GM23338 (cell line): Measurements from ENCODE around the gene GRIK5. TPM values are rescaled to one million over a fixed set of nuclear protein-coding genes. Genes with fewer than 3 reads are reported as not detected.

Experiments
- ATAC-seq: fragments of 200-7000 bp; cut with Tn5 transposase; 3 replicates; pipeline ENCODE4 v1.9.1; 2020
- DNase-seq: peaks from one replicate; pipeline ENCODE4 v3.0.0-alpha.2; 2015; ENCODE audit warnings: low spot score
- H2AFZ ChIP-seq: fragments of 200-600 bp; sonication (generic); 2 replicates; pipeline ENCODE4 v1.8.0; 2016; ENCODE audit warnings: antibody characterized with exemption, mild to moderate bottlenecking, moderate library complexity
- H3F3A ChIP-seq: fragments of 200-600 bp; sonication (generic); replicated peaks from 2 replicates; pipeline ENCODE4 v1.8.0; 2017; ENCODE audit warnings: antibody characterized with exemption, mixed run types, low read depth
- H3K27ac ChIP-seq: fragments of 200-600 bp; sonication (generic); 2 replicates; pipeline ENCODE4 v1.6.1; 2016; ENCODE audit warnings: low read depth
- H3K27me3 ChIP-seq: fragments of 200-600 bp; sonication (generic); 2 replicates; pipeline ENCODE4 v1.8.0; 2016; ENCODE audit warnings: mild to moderate bottlenecking, mixed run types, moderate library complexity; ENCODE audit not compliant: insufficient read depth
- H3K36me3 ChIP-seq: fragments of 200-600 bp; sonication (generic); 2 replicates; pipeline ENCODE4 v1.8.0; 2016; ENCODE audit warnings: mild to moderate bottlenecking; ENCODE audit not compliant: insufficient read depth
- H3K4me1 ChIP-seq: fragments of 200-600 bp; sonication (generic); 2 replicates; pipeline ENCODE4 v1.8.0; 2016; ENCODE audit warnings: mild to moderate bottlenecking, moderate library complexity; ENCODE audit not compliant: insufficient read depth
- H3K4me2 ChIP-seq: fragments of 200-600 bp; sonication (generic); 2 replicates; pipeline ENCODE4 v1.7.1; 2017; ENCODE audit warnings: mixed run types
- H3K4me3 ChIP-seq: fragments of 200-600 bp; sonication (generic); 2 replicates; pipeline ENCODE4 v1.6.1; 2016; ENCODE audit warnings: mixed run types
- H3K79me2 ChIP-seq: fragments of 200-600 bp; sonication (generic); replicated peaks from 2 replicates; pipeline ENCODE4 v1.8.0; 2017; ENCODE audit warnings: mild to moderate bottlenecking; ENCODE audit not compliant: insufficient read depth
- H3K9me2 ChIP-seq: fragments of 200-600 bp; sonication (generic); 2 replicates; pipeline ENCODE4 v1.8.0; 2017; ENCODE audit not compliant: insufficient read depth
- H4K20me1 ChIP-seq: fragments of 200-600 bp; sonication (generic); replicated peaks from 2 replicates; pipeline ENCODE4 v1.8.0; 2017; ENCODE audit warnings: mild to moderate bottlenecking; ENCODE audit not compliant: insufficient read depth
- H3K27ac Mint-ChIP-seq: 2 replicates; pipeline ENCODE4 v1.8.0; 2020; ENCODE audit warnings: inconsistent platforms, mild to moderate bottlenecking, moderate library complexity, mixed read lengths
- H3K27me3 Mint-ChIP-seq: 3 replicates; pipeline ENCODE4 v1.8.0; 2022; ENCODE audit warnings: low read depth, mild to moderate bottlenecking, moderate library complexity, mixed read lengths, inconsistent platforms; ENCODE audit not compliant: insufficient read depth, poor library complexity
- H3K36me3 Mint-ChIP-seq: 3 replicates; pipeline ENCODE4 v1.8.0; 2021; ENCODE audit warnings: low read depth, mild to moderate bottlenecking, inconsistent platforms, moderate library complexity, mixed read lengths
- H3K4me1 Mint-ChIP-seq: 3 replicates; pipeline ENCODE4 v1.8.0; 2020; ENCODE audit warnings: mild to moderate bottlenecking, inconsistent platforms, mixed read lengths
- H3K4me3 Mint-ChIP-seq: 3 replicates; pipeline ENCODE4 v1.8.0; 2021; ENCODE audit warnings: moderate library complexity, mild to moderate bottlenecking, inconsistent platforms, mixed read lengths
- H3K9me3 Mint-ChIP-seq: 3 replicates; pipeline ENCODE4 v1.8.0; 2020; ENCODE audit warnings: moderate library complexity, mild to moderate bottlenecking, inconsistent platforms, mixed read lengths
- CREB1 ChIP-seq: fragments of 250-450 bp; sonication (Bioruptor Pico); IDR thresholded peaks from 2 replicates; pipeline ENCODE4 v1.5.0; 2020; ENCODE audit warnings: low read depth, mild to moderate bottlenecking, moderate library complexity
- EZH2 ChIP-seq: fragments of 200-600 bp; sonication (generic); IDR thresholded peaks from one replicate; pipeline ENCODE4 v1.8.0; 2017; ENCODE audit warnings: antibody characterized with exemption, mild to moderate bottlenecking, low read depth; ENCODE audit not compliant: unreplicated experiment
- EZH2phosphoT487 ChIP-seq: fragments of 200-600 bp; sonication (generic); IDR thresholded peaks from one replicate; pipeline ENCODE4 v1.8.1; 2018; ENCODE audit warnings: antibody characterized with exemption; ENCODE audit not compliant: unreplicated experiment
- JUNB ChIP-seq: IDR thresholded peaks from one replicate; pipeline ENCODE4 v1.6.1; 2016; ENCODE audit warnings: antibody characterized with exemption; ENCODE audit not compliant: unreplicated experiment
- NANOG ChIP-seq: IDR thresholded peaks from 2 replicates; pipeline ENCODE4 v1.6.1; 2016; ENCODE audit warnings: antibody characterized with exemption, borderline replicate concordance
- POLR2AphosphoS5 ChIP-seq: IDR thresholded peaks from 2 replicates; pipeline ENCODE4 v1.6.1; 2016; ENCODE audit warnings: antibody characterized with exemption, low read depth
- STAT1 ChIP-seq: IDR thresholded peaks from one replicate; pipeline ENCODE4 v1.6.1; 2016; ENCODE audit warnings: antibody characterized with exemption; ENCODE audit not compliant: unreplicated experiment
- ZNF114 ChIP-seq: fragments of 250-450 bp; sonication (Bioruptor Pico); IDR thresholded peaks from 2 replicates; pipeline ENCODE4 v1.5.0; 2020; ENCODE audit warnings: mild to moderate bottlenecking, moderate library complexity
- ZNF331 ChIP-seq: fragments of 250-450 bp; sonication (Bioruptor Pico); IDR thresholded peaks from 2 replicates; pipeline ENCODE4 v1.5.0; 2020; ENCODE audit warnings: low read depth, mild to moderate bottlenecking, moderate library complexity
- polyA plus RNA-seq: library from polyadenylated mRNA; unstranded; fragments of >200 nt; fragmentation: Nextera tagmentation; extraction: Ambion mirVana; gene quantifications from 2 replicates; pipeline ENCODE4 v1.2.1, GENCODE V29; 2016
- total RNA-seq: library from RNA; depleted of rRNA; stranded (reverse); fragments of >200 nt; shearing (Covaris generic); gene quantifications from 2 replicates; pipeline ENCODE4 v1.2.3, GENCODE V29; 2014
- TF ChIP-seq, protein P1 (sequence below), 2 experiments: fragments of 200-600 bp in 1 of 2; sonication (generic) in 1 of 2; conservative IDR thresholded peaks; 2 replicates each; pipeline versions ENCODE4 v1.5.1 to v1.6.1; 2016 to 2017; ENCODE audit warnings: antibody characterized with exemption in 2 of 2, low read depth in 2 of 2, mild to moderate bottlenecking in 2 of 2, moderate library complexity in 1 of 2
- TF ChIP-seq, protein P2 (sequence below): IDR thresholded peaks from one replicate; pipeline ENCODE4 v1.6.1; 2018; ENCODE audit warnings: antibody characterized with exemption; ENCODE audit not compliant: unreplicated experiment
- TF ChIP-seq, protein P3 (sequence below): fragments of 250-450 bp; sonication (Bioruptor Pico); IDR thresholded peaks from 2 replicates; pipeline ENCODE4 v1.5.0; 2020; ENCODE audit warnings: mild to moderate bottlenecking, moderate library complexity
- TF ChIP-seq, protein P4 (sequence below): IDR thresholded peaks from 2 replicates; pipeline ENCODE4 v1.6.1; 2016; ENCODE audit warnings: antibody characterized with exemption

Gene GRIK5
- total and polyA plus RNA-seq, 2 experiments from 2014 or later, result 5.1 to 42.5 TPM

DNA sequence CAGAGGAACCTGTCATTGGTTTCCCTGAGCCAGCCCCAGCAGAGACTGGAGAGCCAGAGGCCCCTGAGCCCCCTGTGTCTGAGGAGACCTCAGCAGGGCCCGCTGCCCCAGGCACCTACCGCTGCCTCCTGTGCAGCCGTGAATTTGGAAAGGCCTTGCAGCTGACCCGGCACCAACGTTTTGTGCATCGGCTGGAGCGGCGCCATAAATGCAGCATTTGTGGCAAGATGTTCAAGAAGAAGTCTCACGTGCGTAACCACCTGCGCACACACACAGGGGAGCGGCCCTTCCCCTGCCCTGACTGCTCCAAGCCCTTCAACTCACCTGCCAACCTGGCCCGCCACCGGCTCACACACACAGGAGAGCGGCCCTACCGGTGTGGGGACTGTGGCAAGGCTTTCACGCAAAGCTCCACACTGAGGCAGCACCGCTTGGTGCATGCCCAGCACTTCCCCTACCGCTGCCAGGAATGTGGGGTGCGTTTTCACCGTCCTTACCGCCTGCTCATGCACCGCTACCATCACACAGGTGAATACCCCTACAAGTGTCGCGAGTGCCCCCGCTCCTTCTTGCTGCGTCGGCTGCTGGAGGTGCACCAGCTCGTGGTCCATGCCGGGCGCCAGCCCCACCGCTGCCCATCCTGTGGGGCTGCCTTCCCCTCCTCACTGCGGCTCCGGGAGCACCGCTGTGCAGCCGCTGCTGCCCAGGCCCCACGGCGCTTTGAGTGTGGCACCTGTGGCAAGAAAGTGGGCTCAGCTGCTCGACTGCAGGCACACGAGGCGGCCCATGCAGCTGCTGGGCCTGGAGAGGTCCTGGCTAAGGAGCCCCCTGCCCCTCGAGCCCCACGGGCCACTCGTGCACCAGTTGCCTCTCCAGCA, 10.1 kb upstream of the GRIK5 start:
- Mint-ChIP-seq H3K27me3 (peaks cover 21% of the 10 kb centered on the region), H3K9me3 (peaks cover 4% of the 10 kb centered on the region; the same call in 2 of the 3 replicates), H3K4me1 (peaks cover 25% of the 10 kb centered on the region), H3K27ac (no peak overlapping the region), H3K4me3 (no peak overlapping the region), H3K36me3 (peaks cover 54% of the 10 kb centered on the region)
- TF ChIP-seq, protein P1, sequence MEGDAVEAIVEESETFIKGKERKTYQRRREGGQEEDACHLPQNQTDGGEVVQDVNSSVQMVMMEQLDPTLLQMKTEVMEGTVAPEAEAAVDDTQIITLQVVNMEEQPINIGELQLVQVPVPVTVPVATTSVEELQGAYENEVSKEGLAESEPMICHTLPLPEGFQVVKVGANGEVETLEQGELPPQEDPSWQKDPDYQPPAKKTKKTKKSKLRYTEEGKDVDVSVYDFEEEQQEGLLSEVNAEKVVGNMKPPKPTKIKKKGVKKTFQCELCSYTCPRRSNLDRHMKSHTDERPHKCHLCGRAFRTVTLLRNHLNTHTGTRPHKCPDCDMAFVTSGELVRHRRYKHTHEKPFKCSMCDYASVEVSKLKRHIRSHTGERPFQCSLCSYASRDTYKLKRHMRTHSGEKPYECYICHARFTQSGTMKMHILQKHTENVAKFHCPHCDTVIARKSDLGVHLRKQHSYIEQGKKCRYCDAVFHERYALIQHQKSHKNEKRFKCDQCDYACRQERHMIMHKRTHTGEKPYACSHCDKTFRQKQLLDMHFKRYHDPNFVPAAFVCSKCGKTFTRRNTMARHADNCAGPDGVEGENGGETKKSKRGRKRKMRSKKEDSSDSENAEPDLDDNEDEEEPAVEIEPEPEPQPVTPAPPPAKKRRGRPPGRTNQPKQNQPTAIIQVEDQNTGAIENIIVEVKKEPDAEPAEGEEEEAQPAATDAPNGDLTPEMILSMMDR (conservative IDR thresholded peaks at IDR 0.05; ENCODE audit: low read depth in 2 of 2), result no peak
- TF ChIP-seq, protein P2, sequence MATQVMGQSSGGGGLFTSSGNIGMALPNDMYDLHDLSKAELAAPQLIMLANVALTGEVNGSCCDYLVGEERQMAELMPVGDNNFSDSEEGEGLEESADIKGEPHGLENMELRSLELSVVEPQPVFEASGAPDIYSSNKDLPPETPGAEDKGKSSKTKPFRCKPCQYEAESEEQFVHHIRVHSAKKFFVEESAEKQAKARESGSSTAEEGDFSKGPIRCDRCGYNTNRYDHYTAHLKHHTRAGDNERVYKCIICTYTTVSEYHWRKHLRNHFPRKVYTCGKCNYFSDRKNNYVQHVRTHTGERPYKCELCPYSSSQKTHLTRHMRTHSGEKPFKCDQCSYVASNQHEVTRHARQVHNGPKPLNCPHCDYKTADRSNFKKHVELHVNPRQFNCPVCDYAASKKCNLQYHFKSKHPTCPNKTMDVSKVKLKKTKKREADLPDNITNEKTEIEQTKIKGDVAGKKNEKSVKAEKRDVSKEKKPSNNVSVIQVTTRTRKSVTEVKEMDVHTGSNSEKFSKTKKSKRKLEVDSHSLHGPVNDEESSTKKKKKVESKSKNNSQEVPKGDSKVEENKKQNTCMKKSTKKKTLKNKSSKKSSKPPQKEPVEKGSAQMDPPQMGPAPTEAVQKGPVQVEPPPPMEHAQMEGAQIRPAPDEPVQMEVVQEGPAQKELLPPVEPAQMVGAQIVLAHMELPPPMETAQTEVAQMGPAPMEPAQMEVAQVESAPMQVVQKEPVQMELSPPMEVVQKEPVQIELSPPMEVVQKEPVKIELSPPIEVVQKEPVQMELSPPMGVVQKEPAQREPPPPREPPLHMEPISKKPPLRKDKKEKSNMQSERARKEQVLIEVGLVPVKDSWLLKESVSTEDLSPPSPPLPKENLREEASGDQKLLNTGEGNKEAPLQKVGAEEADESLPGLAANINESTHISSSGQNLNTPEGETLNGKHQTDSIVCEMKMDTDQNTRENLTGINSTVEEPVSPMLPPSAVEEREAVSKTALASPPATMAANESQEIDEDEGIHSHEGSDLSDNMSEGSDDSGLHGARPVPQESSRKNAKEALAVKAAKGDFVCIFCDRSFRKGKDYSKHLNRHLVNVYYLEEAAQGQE, result no peak
- TF ChIP-seq, protein P3, sequence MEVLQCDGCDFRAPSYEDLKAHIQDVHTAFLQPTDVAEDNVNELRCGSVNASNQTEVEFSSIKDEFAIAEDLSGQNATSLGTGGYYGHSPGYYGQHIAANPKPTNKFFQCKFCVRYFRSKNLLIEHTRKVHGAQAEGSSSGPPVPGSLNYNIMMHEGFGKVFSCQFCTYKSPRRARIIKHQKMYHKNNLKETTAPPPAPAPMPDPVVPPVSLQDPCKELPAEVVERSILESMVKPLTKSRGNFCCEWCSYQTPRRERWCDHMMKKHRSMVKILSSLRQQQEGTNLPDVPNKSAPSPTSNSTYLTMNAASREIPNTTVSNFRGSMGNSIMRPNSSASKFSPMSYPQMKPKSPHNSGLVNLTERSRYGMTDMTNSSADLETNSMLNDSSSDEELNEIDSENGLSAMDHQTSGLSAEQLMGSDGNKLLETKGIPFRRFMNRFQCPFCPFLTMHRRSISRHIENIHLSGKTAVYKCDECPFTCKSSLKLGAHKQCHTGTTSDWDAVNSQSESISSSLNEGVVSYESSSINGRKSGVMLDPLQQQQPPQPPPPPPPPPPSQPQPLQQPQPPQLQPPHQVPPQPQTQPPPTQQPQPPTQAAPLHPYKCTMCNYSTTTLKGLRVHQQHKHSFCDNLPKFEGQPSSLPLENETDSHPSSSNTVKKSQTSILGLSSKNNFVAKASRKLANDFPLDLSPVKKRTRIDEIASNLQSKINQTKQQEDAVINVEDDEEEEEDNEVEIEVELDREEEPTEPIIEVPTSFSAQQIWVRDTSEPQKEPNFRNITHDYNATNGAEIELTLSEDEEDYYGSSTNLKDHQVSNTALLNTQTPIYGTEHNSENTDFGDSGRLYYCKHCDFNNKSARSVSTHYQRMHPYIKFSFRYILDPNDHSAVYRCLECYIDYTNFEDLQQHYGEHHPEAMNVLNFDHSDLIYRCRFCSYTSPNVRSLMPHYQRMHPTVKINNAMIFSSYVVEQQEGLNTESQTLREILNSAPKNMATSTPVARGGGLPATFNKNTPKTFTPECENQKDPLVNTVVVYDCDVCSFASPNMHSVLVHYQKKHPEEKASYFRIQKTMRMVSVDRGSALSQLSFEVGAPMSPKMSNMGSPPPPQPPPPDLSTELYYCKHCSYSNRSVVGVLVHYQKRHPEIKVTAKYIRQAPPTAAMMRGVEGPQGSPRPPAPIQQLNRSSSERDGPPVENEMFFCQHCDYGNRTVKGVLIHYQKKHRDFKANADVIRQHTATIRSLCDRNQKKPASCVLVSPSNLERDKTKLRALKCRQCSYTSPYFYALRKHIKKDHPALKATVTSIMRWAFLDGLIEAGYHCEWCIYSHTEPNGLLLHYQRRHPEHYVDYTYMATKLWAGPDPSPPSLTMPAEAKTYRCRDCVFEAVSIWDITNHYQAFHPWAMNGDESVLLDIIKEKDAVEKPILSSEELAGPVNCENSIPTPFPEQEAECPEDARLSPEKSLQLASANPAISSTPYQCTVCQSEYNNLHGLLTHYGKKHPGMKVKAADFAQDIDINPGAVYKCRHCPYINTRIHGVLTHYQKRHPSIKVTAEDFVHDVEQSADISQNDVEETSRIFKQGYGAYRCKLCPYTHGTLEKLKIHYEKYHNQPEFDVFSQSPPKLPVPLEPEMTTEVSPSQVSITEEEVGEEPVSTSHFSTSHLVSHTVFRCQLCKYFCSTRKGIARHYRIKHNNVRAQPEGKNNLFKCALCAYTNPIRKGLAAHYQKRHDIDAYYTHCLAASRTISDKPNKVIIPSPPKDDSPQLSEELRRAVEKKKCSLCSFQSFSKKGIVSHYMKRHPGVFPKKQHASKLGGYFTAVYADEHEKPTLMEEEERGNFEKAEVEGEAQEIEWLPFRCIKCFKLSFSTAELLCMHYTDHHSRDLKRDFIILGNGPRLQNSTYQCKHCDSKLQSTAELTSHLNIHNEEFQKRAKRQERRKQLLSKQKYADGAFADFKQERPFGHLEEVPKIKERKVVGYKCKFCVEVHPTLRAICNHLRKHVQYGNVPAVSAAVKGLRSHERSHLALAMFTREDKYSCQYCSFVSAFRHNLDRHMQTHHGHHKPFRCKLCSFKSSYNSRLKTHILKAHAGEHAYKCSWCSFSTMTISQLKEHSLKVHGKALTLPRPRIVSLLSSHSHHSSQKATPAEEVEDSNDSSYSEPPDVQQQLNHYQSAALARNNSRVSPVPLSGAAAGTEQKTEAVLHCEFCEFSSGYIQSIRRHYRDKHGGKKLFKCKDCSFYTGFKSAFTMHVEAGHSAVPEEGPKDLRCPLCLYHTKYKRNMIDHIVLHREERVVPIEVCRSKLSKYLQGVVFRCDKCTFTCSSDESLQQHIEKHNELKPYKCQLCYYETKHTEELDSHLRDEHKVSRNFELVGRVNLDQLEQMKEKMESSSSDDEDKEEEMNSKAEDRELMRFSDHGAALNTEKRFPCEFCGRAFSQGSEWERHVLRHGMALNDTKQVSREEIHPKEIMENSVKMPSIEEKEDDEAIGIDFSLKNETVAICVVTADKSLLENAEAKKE, result no peak
- TF ChIP-seq NANOG, result no peak
- TF ChIP-seq CREB1 (CRISPR knock-in tag), result no peak
- no peak; the same call in 1 of the 2 replicates for TF ChIP-seq POLR2AphosphoS5
- TF ChIP-seq STAT1, result no peak
- no peak for TF ChIP-seq EZH2
- TF ChIP-seq ZNF114 (CRISPR knock-in tag), result no peak
- no peak for TF ChIP-seq JUNB
- TF ChIP-seq, protein P4, sequence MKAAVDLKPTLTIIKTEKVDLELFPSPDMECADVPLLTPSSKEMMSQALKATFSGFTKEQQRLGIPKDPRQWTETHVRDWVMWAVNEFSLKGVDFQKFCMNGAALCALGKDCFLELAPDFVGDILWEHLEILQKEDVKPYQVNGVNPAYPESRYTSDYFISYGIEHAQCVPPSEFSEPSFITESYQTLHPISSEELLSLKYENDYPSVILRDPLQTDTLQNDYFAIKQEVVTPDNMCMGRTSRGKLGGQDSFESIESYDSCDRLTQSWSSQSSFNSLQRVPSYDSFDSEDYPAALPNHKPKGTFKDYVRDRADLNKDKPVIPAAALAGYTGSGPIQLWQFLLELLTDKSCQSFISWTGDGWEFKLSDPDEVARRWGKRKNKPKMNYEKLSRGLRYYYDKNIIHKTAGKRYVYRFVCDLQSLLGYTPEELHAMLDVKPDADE, result no peak
- TF ChIP-seq ZNF331, result no peak
- no peak for TF ChIP-seq EZH2phosphoT487
- H3K27ac ChIP-seq, result no peak overlapping the region
- H3K4me1 ChIP-seq, result peaks cover 14% of the 10 kb centered on the region
- peaks cover 36% of the 10 kb centered on the region for H3K79me2 ChIP-seq
- H3F3A ChIP-seq, result peaks cover 9% of the 10 kb centered on the region; the same call in 1 of the 2 replicates
- no peak overlapping the region for H3K4me3 ChIP-seq
- no peaks in the 10 kb centered on the region for H3K9me2 ChIP-seq
- H3K36me3 ChIP-seq, result peaks cover 23% of the 10 kb centered on the region; the same call in 1 of the 2 replicates
- no peak for DNase-seq
- peaks cover 22% of the 10 kb centered on the region for H4K20me1 ChIP-seq
- no peaks in the 10 kb centered on the region for H3K27me3 ChIP-seq
- no peak overlapping the region for H2AFZ ChIP-seq
- ATAC-seq, result no peak
- H3K4me2 ChIP-seq, result no peak overlapping the region
